Measurements from ENCODE around the gene PRKCA.

DNA sequence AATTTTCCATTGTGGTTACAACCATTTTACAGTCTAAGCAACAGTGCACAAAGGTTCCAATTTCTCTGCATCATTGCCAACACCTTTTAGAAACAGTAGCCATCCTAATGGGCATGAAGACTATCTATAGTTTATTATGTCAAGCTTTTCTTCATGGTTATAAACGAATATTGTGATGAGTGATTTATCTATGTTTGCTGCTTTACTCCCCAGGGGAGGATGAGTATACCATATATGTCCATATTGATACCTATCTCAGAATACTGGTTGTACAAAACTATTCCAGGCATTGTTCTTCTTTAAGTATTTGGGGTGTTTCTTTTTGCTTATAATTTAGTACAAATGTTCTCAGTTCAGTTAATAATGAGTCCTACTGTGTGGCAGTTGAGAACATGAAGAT is 98.3 kb downstream of the PRKCA start:
- TF ChIP-seq, protein P1, sequence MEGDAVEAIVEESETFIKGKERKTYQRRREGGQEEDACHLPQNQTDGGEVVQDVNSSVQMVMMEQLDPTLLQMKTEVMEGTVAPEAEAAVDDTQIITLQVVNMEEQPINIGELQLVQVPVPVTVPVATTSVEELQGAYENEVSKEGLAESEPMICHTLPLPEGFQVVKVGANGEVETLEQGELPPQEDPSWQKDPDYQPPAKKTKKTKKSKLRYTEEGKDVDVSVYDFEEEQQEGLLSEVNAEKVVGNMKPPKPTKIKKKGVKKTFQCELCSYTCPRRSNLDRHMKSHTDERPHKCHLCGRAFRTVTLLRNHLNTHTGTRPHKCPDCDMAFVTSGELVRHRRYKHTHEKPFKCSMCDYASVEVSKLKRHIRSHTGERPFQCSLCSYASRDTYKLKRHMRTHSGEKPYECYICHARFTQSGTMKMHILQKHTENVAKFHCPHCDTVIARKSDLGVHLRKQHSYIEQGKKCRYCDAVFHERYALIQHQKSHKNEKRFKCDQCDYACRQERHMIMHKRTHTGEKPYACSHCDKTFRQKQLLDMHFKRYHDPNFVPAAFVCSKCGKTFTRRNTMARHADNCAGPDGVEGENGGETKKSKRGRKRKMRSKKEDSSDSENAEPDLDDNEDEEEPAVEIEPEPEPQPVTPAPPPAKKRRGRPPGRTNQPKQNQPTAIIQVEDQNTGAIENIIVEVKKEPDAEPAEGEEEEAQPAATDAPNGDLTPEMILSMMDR (IDR thresholded peaks at IDR 0.05), result no peak
- no peak for TF ChIP-seq POLR2A (IDR thresholded peaks at IDR 0.05)
